Astrocyte (in vitro differentiated cells and primary cell): ENCODE results near the gene KLK5. TPM values are rescaled to one million over a fixed set of nuclear protein-coding genes. Genes with fewer than 3 reads are reported as not detected.

Source experiments
- DNase-seq: peaks from one replicate; pipeline ENCODE4 v3.0.0-alpha.2; 2010; ENCODE audit warnings: low read depth
- FAIRE-seq: peaks from 2 replicates; lab custom pipeline; 2011; peaks lifted over from hg19 to GRCh38; lab: Jason Lieb, UNC
- H2AFZ ChIP-seq: 2 replicates; pipeline ENCODE4 v1.6.0; 2012; ENCODE audit warnings: low read depth, low read length, inconsistent platforms
- H3K27ac ChIP-seq: 2 replicates; pipeline ENCODE4 v1.5.1; 2011; ENCODE audit warnings: low read depth, low read length, inconsistent platforms
- H3K27me3 ChIP-seq: 2 replicates; pipeline ENCODE4 v1.6.0; 2011; ENCODE audit warnings: low read length, inconsistent platforms; ENCODE audit not compliant: insufficient read depth
- H3K36me3 ChIP-seq: 2 replicates; pipeline ENCODE4 v1.5.1; 2011; ENCODE audit warnings: low read length, inconsistent platforms; ENCODE audit not compliant: insufficient read depth
- H3K4me1 ChIP-seq: 2 replicates; pipeline ENCODE4 v1.5.1; 2011; ENCODE audit warnings: low read length, inconsistent platforms; ENCODE audit not compliant: insufficient read depth
- H3K4me2 ChIP-seq: 2 replicates; pipeline ENCODE4 v1.6.0; 2012; ENCODE audit warnings: low read length, inconsistent platforms
- H3K4me3 ChIP-seq: 2 replicates; pipeline ENCODE4 v1.5.1; 2011; ENCODE audit warnings: low read depth, mild to moderate bottlenecking, low read length, inconsistent platforms; ENCODE audit not compliant: insufficient read depth
- H3K79me2 ChIP-seq: 2 replicates; pipeline ENCODE4 v1.6.0; 2012; ENCODE audit warnings: mild to moderate bottlenecking, low read length, inconsistent platforms; ENCODE audit not compliant: insufficient read depth
- H3K9ac ChIP-seq: 2 replicates; pipeline ENCODE4 v1.6.0; 2012; ENCODE audit warnings: mild to moderate bottlenecking, low read length, inconsistent platforms
- H3K9me3 ChIP-seq: 2 replicates; pipeline ENCODE4 v1.5.1; 2012; ENCODE audit warnings: low read depth, mild to moderate bottlenecking, low read length, inconsistent platforms; ENCODE audit not compliant: insufficient read depth
- H4K20me1 ChIP-seq: 2 replicates; pipeline ENCODE4 v1.6.0; 2012; ENCODE audit warnings: low read length, inconsistent platforms; ENCODE audit not compliant: insufficient read depth
- H3K27ac Mint-ChIP-seq: one replicate; pipeline ENCODE4 v1.8.0; 2021; ENCODE audit warnings: mild to moderate bottlenecking, mixed read lengths; ENCODE audit not compliant: unreplicated experiment
- H3K27me3 Mint-ChIP-seq: one replicate; pipeline ENCODE4 v1.8.0; 2021; ENCODE audit warnings: low read depth, mixed read lengths; ENCODE audit not compliant: unreplicated experiment
- H3K36me3 Mint-ChIP-seq: one replicate; pipeline ENCODE4 v1.8.0; 2021; ENCODE audit warnings: low read depth, mixed read lengths; ENCODE audit not compliant: unreplicated experiment
- H3K4me1 Mint-ChIP-seq: one replicate; pipeline ENCODE4 v1.8.0; 2021; ENCODE audit warnings: low read depth, mixed read lengths; ENCODE audit not compliant: unreplicated experiment
- H3K4me3 Mint-ChIP-seq: one replicate; pipeline ENCODE4 v1.8.0; 2021; ENCODE audit warnings: mild to moderate bottlenecking, moderate library complexity, mixed read lengths; ENCODE audit not compliant: unreplicated experiment
- H3K9me3 Mint-ChIP-seq: one replicate; pipeline ENCODE4 v1.8.0; 2021; ENCODE audit warnings: mild to moderate bottlenecking, mixed read lengths; ENCODE audit not compliant: unreplicated experiment
- CTCF ChIP-seq: IDR thresholded peaks from 2 replicates; pipeline ENCODE4 v1.5.1; 2011; ENCODE audit warnings: low read depth, mild to moderate bottlenecking, inconsistent platforms, low read length, moderate library complexity; ENCODE audit not compliant: insufficient read depth
- EZH2 ChIP-seq: IDR thresholded peaks from 2 replicates; pipeline ENCODE4 v1.6.1; 2012; ENCODE audit warnings: mild to moderate bottlenecking, low read length, inconsistent platforms; ENCODE audit not compliant: insufficient read depth
- total RNA-seq: library from RNA; stranded (reverse); gene quantifications from 2 replicates; pipeline ENCODE4 v1.2.1, GENCODE V29; 2021

Gene KLK5
- total RNA-seq, 1 donor from 2014 or later: not detected

- Histone ChIP-seq H3K79me2 (no peaks in the 10 kb centered on the region), H3K36me3 (no peaks in the 10 kb centered on the region), H4K20me1 (no peaks in the 10 kb centered on the region), H3K27ac (no peak overlapping the region), H2AFZ (no peak overlapping the region), H3K9me3 (no peaks in the 10 kb centered on the region), H3K9ac (no peak overlapping the region), H3K27me3 (no peaks in the 10 kb centered on the region), H3K4me2 (no peak overlapping the region), H3K4me1 (no peaks in the 10 kb centered on the region), H3K4me3 (no peak overlapping the region)
- no peak overlapping the region for H3K27ac Mint-ChIP-seq
- H3K27me3 Mint-ChIP-seq: peaks cover 31% of the 10 kb centered on the region
- no peaks in the 10 kb centered on the region for H3K4me1 Mint-ChIP-seq
- no peak for TF ChIP-seq CTCF
- no peak for TF ChIP-seq EZH2
- H3K4me3 Mint-ChIP-seq: no peak overlapping the region
- FAIRE-seq (no peak), DNase-seq (no peak)
- peaks cover 10% of the 10 kb centered on the region for H3K9me3 Mint-ChIP-seq
- H3K36me3 Mint-ChIP-seq: no peaks in the 10 kb centered on the region
Measured at GRCh38 chr19:50947123-50947522, 5.7 kb downstream of the KLK5 start.

- Mint-ChIP-seq H3K27me3 (peaks cover 32% of the 10 kb centered on the region), H3K36me3 (no peaks in the 10 kb centered on the region), H3K4me3 (no peak overlapping the region), H3K9me3 (peaks cover 6% of the 10 kb centered on the region), H3K27ac (no peak overlapping the region), H3K4me1 (no peaks in the 10 kb centered on the region)
- TF ChIP-seq CTCF (no peak), EZH2 (no peak)
- H3K9ac ChIP-seq: no peak overlapping the region
- no peaks in the 10 kb centered on the region for H3K36me3 ChIP-seq
- no peak overlapping the region for H3K4me3 ChIP-seq
- FAIRE-seq (no peak), DNase-seq (no peak)
- no peaks in the 10 kb centered on the region for H3K4me1 ChIP-seq
- H3K9me3 ChIP-seq: no peaks in the 10 kb centered on the region
- H4K20me1 ChIP-seq: no peaks in the 10 kb centered on the region
- no peaks in the 10 kb centered on the region for H3K27me3 ChIP-seq
- H2AFZ ChIP-seq: no peak overlapping the region
- no peak overlapping the region for H3K4me2 ChIP-seq
- no peaks in the 10 kb centered on the region for H3K79me2 ChIP-seq
- no peak overlapping the region for H3K27ac ChIP-seq
Measured at GRCh38 chr19:50944795-50945194, 8.0 kb downstream of the KLK5 start.

GRCh38 chr19:50943074-50943828 is 9.6 kb downstream of the KLK5 start:
- Mint-ChIP-seq H3K27me3 (peaks cover 28% of the 10 kb centered on the region), H3K4me1 (no peaks in the 10 kb centered on the region), H3K27ac (no peak overlapping the region), H3K36me3 (no peaks in the 10 kb centered on the region), H3K9me3 (peaks cover 7% of the 10 kb centered on the region), H3K4me3 (no peak overlapping the region)
- Histone ChIP-seq H3K4me3 (no peak overlapping the region), H4K20me1 (no peaks in the 10 kb centered on the region), H3K4me2 (no peak overlapping the region), H2AFZ (no peak overlapping the region), H3K36me3 (no peaks in the 10 kb centered on the region), H3K27ac (no peak overlapping the region), H3K9ac (no peak overlapping the region), H3K9me3 (no peaks in the 10 kb centered on the region), H3K4me1 (no peaks in the 10 kb centered on the region), H3K27me3 (no peaks in the 10 kb centered on the region), H3K79me2 (no peaks in the 10 kb centered on the region)
- FAIRE-seq (no peak), DNase-seq (no peak)
- TF ChIP-seq EZH2 (no peak), CTCF (no peak)
